PC-9 (cell line): ENCODE measurements around the gene METTL22.

Source experiments
- CTCF ChIP-seq: fragments of 200-600 bp; sonication (generic); conservative IDR thresholded peaks from 2 replicates; pipeline ENCODE4 v1.6.1; 2017; ENCODE audit warnings: mixed run types, antibody characterized with exemption, mild to moderate bottlenecking, moderate library complexity
- EZH2 ChIP-seq: fragments of 200-600 bp; sonication (generic); IDR thresholded peaks from 2 replicates; pipeline ENCODE4 v1.8.0; 2017; ENCODE audit warnings: antibody characterized with exemption, low read depth

DNA sequence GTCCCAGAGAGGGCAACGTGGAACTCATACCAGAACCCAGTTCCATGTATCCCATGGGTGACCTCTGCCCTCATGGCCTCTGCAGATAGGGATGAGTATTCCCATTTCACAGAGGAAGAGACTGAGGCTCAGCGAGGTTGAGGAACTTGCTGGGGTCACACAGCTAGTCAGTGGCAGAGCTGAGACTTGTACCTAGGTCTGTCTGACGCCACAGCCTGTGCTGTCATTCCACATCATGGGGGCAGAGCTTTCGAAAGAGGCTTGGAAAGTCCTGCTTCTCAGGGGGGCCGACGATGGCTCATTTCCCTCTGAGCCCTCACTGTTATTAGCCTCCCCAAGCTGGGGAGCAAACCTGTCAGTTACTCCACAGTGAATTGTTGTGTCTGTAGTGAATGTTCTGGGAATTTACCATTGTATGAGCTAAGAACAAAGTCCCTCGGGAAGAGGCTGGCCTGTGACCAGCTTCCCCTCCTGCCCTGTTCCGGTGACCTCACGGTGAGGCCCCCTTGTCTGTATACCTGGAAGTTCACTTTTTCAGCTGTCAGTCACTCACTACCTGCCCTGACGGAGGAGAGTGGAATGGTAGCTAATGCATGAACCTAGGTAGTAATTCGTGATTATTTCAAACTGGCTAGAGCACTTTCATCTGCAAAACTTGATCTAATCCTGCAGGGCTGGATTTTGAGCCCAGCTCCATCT is 8.9 kb downstream of the METTL22 start:
- TF ChIP-seq CTCF: no peak
- TF ChIP-seq EZH2: no peak
